GM23248 (cell line): Measurements from ENCODE around the gene NPM1.

Experiments used
- EZH2 ChIP-seq: fragments of 200-600 bp; sonication (generic); IDR thresholded peaks from 2 replicates; pipeline ENCODE4 v1.6.1; 2018; ENCODE audit warnings: antibody characterized with exemption, mild to moderate bottlenecking; ENCODE audit not compliant: insufficient read depth, poor library complexity, severe bottlenecking
- EZH2phosphoT487 ChIP-seq: fragments of 200-600 bp; sonication (generic); IDR thresholded peaks from 2 replicates; pipeline ENCODE4 v1.6.1; 2018; ENCODE audit warnings: antibody characterized with exemption, moderate library complexity, mild to moderate bottlenecking, low read depth; ENCODE audit not compliant: insufficient read depth

- TF ChIP-seq EZH2 (no peak), EZH2phosphoT487 (no peak)
Measured at GRCh38 chr5:171400169-171400568, 12.5 kb downstream of the NPM1 start.
